Lower leg skin (tissue), 3 donors: Measurements from ENCODE around the gene CD151.

Source experiments
- POLR2A ChIP-seq, 2 donors: fragments of 450-650 bp; IDR thresholded peaks; one replicate each; pipeline ENCODE4 v1.6.1; 2016 to 2017; ENCODE audit warnings: antibody characterized with exemption in 2 of 2, mild to moderate bottlenecking in 1 of 2, moderate library complexity in 1 of 2
- TF ChIP-seq, protein P1 (sequence below), 3 donors: fragments of 450-650 bp; IDR thresholded peaks; one replicate each; pipeline ENCODE4 v1.5.1; 2016; ENCODE audit warnings: antibody characterized with exemption in 3 of 3, mild to moderate bottlenecking in 3 of 3, moderate library complexity in 2 of 3

DNA sequence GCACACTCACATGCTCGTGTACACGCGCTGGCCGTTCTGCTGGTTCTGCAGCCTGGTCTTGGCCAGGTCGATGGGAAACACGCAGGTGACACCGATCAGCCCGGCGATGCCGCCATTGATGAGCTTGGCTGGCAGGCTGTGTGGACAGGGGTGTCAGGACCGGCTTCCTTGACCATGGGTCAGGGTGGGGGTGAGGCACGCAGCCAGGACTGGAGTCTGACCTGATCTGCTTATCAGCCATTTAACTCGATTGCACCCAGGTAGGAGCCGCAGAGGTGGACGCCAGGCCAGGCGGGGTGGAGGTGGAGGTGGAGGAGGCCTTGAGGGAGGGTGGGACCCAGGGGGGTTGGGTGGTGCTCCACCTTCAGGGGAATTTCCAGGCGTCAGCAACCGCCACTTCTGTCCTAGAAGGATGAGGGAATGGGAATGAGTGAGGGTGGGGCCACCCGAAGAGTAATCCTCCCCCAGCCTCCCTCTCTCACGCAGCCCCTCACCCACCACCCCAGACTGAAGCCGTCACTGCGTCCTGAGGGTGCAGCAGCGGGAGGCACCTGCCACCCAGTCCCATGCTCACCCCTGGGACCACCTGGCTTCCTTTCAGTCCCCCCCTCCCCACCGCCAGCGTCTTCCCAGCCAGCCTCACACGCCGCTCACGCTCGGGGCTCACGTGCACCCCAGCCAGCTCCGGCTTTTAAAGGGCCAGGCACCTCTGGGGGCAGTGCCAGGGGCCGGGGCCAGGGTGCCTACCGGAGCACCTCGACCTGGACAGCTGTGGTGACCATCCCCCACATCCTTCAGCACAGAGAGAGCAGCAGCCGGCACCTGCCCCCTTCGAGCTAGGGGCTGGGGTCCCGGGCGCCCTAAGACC, 37.8 kb upstream of the CD151 start:
- TF ChIP-seq, protein P1, sequence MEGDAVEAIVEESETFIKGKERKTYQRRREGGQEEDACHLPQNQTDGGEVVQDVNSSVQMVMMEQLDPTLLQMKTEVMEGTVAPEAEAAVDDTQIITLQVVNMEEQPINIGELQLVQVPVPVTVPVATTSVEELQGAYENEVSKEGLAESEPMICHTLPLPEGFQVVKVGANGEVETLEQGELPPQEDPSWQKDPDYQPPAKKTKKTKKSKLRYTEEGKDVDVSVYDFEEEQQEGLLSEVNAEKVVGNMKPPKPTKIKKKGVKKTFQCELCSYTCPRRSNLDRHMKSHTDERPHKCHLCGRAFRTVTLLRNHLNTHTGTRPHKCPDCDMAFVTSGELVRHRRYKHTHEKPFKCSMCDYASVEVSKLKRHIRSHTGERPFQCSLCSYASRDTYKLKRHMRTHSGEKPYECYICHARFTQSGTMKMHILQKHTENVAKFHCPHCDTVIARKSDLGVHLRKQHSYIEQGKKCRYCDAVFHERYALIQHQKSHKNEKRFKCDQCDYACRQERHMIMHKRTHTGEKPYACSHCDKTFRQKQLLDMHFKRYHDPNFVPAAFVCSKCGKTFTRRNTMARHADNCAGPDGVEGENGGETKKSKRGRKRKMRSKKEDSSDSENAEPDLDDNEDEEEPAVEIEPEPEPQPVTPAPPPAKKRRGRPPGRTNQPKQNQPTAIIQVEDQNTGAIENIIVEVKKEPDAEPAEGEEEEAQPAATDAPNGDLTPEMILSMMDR (IDR thresholded peaks at IDR 0.05): no peak
- TF ChIP-seq POLR2A (IDR thresholded peaks at IDR 0.05): no peak
